Measurements from ENCODE around the gene HTT.

- TF ChIP-seq CTCF (IDR thresholded peaks at IDR 0.05; ENCODE audit: low read depth, low read length, poor library complexity, severe bottlenecking) (no peak), EZH2phosphoT487 (IDR thresholded peaks at IDR 0.05; ENCODE audit: borderline replicate concordance, low read length) (no peak)
Observed at GRCh38 chr4:3137908-3138307, 63.4 kb downstream of the HTT start.
